GM23248 (cell line): ENCODE measurements around the gene SEMA5A.

Source experiments
- EZH2 ChIP-seq: fragments of 200-600 bp; sonication (generic); IDR thresholded peaks from 2 replicates; pipeline ENCODE4 v1.6.1; 2018; ENCODE audit warnings: antibody characterized with exemption, mild to moderate bottlenecking; ENCODE audit not compliant: insufficient read depth, poor library complexity, severe bottlenecking
- EZH2phosphoT487 ChIP-seq: fragments of 200-600 bp; sonication (generic); IDR thresholded peaks from 2 replicates; pipeline ENCODE4 v1.6.1; 2018; ENCODE audit warnings: antibody characterized with exemption, moderate library complexity, mild to moderate bottlenecking, low read depth; ENCODE audit not compliant: insufficient read depth

DNA sequence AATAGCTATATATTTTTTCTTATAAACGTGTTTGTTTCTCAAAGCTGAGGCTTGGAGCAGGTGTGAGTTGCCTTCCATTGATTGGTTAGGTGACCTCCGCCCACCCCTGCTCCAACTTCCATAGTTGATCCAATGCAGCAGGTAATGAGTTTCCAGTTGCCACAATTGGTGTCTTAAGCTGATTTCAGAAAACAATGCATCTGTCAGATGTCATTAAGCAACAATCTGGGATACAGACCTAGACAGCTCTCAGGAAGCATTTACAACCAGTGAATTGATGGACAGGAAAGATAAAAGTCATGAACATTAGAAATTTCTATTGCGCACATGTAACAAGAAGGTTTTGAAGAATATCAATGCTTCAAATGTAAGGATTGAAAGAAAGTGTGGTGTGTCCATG lies 510.5 kb downstream of the SEMA5A start:
- no peak for TF ChIP-seq EZH2
- TF ChIP-seq EZH2phosphoT487 = no peak
